Measurements from ENCODE around the gene IFNL4.
A peak's percentile ranks its signal among the peaks of the same experiment; 100 is the strongest.

IFNL4 gene

DNA sequence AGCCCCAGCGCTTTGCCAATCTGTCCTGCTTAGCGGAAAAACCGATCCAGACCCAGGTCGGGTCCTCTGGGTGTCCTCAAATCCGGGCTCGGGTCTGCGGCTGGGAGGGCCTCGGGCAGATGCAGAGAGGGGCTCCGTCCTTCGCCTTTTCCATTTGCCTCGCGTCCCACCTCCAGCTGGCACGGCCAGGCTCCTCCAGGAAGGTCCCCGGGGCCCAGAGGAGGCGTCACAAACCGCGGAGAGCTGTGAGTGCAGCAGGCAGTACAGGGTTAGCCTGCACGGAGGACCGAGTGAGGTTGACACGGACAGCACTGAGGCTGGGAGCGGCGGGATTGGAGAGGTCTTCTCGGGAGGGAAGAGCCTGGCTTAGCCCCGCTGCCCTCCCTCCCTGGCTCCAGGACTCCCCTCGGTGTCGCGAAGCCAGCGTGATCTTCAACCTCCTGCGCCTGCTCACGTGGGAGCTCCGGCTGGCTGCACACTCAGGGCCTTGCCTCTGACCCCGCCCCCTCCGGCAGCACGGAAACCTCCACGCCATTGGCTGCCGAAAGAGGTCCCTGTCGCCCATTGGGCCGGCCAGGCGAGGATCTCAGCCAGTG lies 16.8 kb upstream of the IFNL4 start:
- Mint-ChIP-seq H3K4me3 (peak overlapping the region in 1 of 2 donors; percentile 35), H3K27me3 (peaks cover 67% of the 10 kb centered on the region)

DNA sequence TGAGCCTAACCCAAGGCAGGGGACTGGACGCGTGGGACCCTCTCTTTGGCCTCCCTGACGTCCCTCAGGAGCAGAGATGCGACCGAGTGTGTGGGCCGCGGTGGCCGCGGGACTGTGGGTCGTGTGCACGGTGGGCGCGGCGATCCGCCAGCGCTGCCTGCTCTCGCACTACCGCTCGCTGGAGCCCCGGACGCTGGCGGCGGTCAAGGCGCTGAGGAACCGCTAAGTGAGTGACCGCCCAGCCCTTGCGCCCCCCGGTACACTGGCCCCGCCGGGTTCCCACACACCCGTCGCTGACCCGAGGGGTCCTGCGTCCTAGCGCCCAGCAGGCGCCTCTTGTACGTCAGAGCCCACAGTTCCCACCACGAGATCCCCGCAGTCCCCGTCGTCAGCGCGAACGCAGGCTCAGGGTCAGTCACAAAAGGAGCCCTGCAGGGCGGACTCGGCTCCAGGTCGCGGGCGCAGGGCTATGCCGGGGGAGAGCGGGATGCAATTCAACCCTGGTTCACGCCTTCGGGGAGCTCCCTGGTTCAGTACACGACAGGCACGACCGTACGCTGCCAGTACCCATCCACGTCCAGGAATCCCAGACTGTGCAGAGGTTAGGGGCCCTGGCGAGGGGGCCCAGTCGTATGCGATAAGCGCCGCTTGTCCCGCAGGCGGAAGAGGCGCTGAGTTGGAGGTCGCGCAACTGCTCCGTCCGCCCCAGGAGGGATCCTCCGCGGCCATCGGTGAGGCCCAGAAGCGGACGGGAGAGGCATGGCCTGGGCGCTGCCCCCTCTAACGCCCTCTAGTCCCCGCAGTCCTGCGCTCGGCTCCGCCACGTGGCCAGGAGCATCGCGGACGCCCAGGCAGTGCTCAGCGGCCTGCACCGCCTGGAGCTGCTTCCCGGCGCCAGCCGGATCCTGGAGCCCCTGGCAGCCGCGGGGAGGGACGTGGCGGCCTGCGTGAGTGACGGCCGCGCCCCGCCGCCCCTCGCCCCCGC lies 15.9 kb upstream of the IFNL4 start:
- Mint-ChIP-seq H3K4me1 (peaks cover 23% of the 10 kb centered on the region), H3K4me3 (peak overlapping the region; percentile 9 to 39), H3K27ac (no peak overlapping the region), H3K27me3 (peaks cover 59% of the 10 kb centered on the region), H3K9me3 (no peaks in the 10 kb centered on the region)
- DNase-seq (no peak), ATAC-seq (peak; percentile 26)

More for the DNA sequence above, 16.8 kb upstream of the IFNL4 start:
- peaks cover 23% of the 10 kb centered on the region for H3K4me1 Mint-ChIP-seq
- DNase-seq (no peak), ATAC-seq (no peak)
- H3K9me3 Mint-ChIP-seq: no peaks in the 10 kb centered on the region
- H3K27ac Mint-ChIP-seq: no peak overlapping the region

DNA sequence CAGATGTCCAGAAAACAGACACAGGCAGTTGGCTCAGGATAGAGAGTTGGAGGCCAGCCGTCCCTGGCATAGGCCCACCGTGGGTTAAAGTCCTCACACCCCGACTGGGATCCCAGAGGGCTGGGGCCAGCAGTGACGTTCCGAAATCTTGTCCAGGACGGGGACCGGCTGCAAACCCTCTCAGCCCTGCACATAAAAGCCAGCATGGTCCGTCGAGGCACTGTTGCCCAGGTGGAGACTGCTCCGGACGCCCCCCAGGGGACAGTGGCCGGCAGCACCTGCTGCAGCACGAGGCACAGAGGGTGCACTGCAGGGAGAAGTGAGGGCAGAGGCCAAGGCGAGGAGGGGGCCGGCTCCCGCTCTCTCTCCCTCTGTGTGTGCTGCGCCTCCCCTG lies 15.3 kb upstream of the IFNL4 start:
- peak; percentile 26 for ATAC-seq
- no peak for DNase-seq
- H3K4me1 Mint-ChIP-seq: peaks cover 23% of the 10 kb centered on the region
- no peak overlapping the region for H3K27ac Mint-ChIP-seq
- peak overlapping the region in 1 of 2 donors; percentile 39 for H3K4me3 Mint-ChIP-seq
- H3K9me3 Mint-ChIP-seq: no peaks in the 10 kb centered on the region
- H3K27me3 Mint-ChIP-seq: peaks cover 52% of the 10 kb centered on the region

DNA sequence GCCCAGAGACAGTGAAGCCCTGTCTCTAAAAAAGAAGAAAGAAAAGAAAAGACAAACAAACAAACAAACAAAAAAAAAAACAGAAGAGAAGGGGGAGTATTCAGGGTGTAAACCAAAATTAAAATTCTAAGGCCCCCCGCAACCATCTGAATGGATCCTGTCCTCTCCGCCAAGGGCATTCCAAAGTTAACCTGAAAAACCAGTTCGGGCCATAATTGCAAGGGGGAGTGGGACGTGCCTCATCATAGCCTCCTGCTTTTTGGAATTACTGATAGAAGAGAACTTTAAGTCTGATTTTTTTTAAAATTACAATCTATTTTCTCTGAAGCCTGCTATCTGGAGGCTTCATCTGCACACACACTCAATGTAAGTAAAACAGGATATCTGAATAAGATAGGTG lies 13.8 kb upstream of the IFNL4 start:
- H3K4me3 Mint-ChIP-seq: no peak overlapping the region
- peaks cover 47% of the 10 kb centered on the region for H3K27me3 Mint-ChIP-seq
- no peaks in the 10 kb centered on the region for H3K9me3 Mint-ChIP-seq
- H3K27ac Mint-ChIP-seq: no peak overlapping the region
- ATAC-seq (no peak), DNase-seq (no peak)
- peaks cover 28% of the 10 kb centered on the region for H3K4me1 Mint-ChIP-seq

DNA sequence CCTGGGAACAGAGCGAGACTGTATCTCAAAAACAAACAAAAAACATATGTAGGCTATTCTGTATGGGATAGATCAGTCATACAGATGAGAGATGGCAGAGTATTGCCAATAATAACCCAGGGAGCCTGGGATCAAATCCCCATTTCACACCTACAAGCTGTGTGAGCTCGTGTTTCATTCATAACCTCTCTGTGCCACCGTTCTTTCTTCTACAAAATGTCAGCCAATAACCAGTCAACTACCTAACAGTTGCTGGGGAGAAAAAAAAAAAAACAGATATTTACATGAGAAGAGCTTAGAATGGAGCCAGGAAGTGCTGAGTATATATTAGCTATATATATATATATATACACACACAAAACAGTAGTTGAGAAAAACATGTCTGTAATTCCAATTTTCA lies 13.0 kb upstream of the IFNL4 start:
- H3K27ac Mint-ChIP-seq: no peak overlapping the region
- no peaks in the 10 kb centered on the region for H3K9me3 Mint-ChIP-seq
- H3K4me3 Mint-ChIP-seq: no peak overlapping the region
- H3K27me3 Mint-ChIP-seq: peaks cover 47% of the 10 kb centered on the region
- ATAC-seq (no peak), DNase-seq (no peak)
- peaks cover 28% of the 10 kb centered on the region for H3K4me1 Mint-ChIP-seq

DNA sequence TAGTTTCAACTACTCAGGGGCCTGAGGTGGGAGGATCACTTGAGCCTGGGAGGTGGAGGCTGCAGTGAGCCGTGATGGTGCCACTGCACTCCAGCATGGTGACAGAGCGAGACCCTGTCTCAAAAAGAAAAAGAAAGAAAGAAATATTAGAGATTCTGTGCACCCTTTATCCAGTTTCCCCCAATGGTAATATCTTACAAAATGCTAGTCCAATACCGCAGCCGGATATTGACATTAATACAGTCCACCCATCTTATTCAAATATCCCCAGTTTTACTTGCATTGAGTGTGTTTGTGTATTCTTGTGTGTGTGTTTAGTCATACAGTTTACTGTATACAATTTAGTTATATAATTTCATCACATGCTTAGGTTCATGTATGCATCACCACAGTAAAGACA lies 8.6 kb upstream of the IFNL4 start:
- no peak for ATAC-seq
- no peak overlapping the region for H3K4me3 Mint-ChIP-seq

DNA sequence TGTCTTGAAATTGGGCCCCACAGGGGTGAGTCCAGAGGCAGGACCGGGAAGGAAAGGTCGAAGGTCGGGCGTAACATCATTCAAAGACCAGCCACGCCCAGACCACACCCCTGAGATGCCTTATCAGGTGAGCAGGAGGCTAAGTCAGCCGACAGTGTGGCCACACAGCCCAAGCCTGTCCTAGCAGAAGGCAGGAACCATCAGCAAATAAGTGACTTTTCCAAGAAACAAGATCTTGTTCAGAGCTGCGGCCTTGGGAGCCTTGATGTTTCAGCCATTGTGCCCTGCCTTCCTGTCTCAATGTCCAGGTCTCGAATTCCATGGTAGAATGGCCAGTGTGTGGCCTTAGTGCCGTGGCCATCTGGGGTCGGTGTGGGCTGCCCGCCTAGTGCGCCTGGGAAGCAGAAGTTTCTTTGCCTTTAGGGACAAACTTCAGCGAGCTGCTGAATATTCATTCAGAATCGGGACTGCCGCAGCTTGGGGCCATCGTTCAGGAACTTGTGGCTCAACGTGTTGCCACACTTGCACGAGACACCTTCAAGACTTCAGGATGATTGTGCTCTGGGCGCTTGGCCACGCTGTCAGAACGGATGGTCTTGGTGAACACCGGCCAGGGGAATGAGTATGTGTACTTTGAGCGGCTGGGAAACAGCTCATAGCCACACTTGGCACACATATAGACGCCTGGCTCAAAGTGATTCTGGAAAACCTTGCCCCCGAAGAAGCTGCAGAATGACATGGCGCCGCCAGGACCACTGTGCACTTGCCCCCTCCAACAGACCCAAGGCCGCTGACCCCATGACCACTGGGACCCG lies 6.1 kb upstream of the IFNL4 start:
- ATAC-seq: no peak
- H3K27ac Mint-ChIP-seq: no peak overlapping the region
- H3K27me3 Mint-ChIP-seq: peaks cover 9% of the 10 kb centered on the region
- peaks cover 10% of the 10 kb centered on the region for H3K4me1 Mint-ChIP-seq
- H3K9me3 Mint-ChIP-seq: no peaks in the 10 kb centered on the region
- DNase-seq: no peak
- H3K4me3 Mint-ChIP-seq: no peak overlapping the region

More for the DNA sequence above, 8.6 kb upstream of the IFNL4 start:
- DNase-seq: no peak
- H3K4me1 Mint-ChIP-seq: peaks cover 10% of the 10 kb centered on the region
- H3K27ac Mint-ChIP-seq: no peak overlapping the region
- peaks cover 10% of the 10 kb centered on the region for H3K27me3 Mint-ChIP-seq
- no peaks in the 10 kb centered on the region for H3K9me3 Mint-ChIP-seq

DNA sequence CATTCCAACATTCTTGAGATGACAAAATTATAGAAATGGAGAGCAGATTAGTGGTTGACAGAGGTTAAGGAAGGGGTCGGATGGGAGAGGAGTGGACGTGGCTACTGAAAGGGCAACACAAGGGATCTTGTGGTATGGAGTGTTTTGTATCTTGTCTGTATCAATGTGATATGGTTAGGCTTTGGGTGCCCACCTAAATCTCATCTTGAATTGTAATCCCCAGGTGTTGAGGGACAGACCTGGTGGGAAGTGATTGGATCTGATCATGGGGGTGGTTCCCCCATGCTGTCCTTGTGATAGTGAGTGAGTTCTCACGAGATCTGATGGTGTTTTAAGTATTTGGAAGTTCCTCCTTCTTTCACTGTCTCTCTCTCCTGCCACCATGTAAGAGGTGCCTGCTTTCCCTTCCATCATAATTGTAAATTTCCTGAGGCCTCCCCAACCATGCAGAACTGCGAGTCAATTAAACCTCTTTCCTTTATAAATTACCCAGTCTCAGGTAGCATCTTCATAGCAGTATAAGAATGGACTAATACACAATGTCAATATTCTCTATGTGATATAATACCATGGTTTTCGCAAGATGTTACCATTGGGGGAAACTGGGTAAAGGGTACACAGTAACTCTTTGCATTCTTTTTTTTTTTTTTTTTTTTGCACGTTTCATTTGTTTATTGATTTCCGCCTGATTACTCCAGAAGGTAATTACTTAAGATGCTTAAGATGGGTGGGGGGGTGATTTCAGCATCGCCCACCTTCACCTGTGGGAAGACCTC lies 4.9 kb upstream of the IFNL4 start:
- no peak for ATAC-seq
- H3K4me3 Mint-ChIP-seq: no peak overlapping the region
- H3K27me3 Mint-ChIP-seq: peaks cover 18% of the 10 kb centered on the region
- DNase-seq: no peak
- peak overlapping the region in 1 of 2 donors; percentile 14 for H3K27ac Mint-ChIP-seq
- peaks cover 10% of the 10 kb centered on the region for H3K4me1 Mint-ChIP-seq
- H3K9me3 Mint-ChIP-seq: no peaks in the 10 kb centered on the region

DNA sequence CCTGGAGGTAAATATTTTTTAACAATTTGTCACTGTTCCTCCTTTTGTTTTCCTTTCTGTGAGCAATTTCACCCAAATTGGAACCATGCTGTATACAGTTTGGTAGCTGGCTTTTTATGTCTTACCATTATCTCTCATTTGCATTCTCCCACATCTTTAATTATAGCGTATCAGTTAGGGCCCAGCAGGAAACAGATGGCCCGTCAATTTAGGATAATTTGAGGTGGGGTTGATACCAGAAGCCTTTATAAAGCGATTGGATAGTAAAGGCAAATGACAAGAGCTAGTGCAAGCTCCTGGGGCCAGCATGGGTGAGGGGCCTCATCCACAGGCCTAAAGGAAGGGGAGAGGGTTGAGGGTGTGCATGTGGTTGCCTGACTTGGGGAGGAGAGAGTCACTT lies 3.8 kb upstream of the IFNL4 start:
- ATAC-seq: no peak
- H3K27ac Mint-ChIP-seq: peak overlapping the region in 1 of 2 donors; percentile 62
- H3K27me3 Mint-ChIP-seq: peaks cover 29% of the 10 kb centered on the region
- H3K9me3 Mint-ChIP-seq: no peaks in the 10 kb centered on the region
- no peak overlapping the region for H3K4me3 Mint-ChIP-seq
- no peak for DNase-seq
- peaks cover 5% of the 10 kb centered on the region for H3K4me1 Mint-ChIP-seq

DNA sequence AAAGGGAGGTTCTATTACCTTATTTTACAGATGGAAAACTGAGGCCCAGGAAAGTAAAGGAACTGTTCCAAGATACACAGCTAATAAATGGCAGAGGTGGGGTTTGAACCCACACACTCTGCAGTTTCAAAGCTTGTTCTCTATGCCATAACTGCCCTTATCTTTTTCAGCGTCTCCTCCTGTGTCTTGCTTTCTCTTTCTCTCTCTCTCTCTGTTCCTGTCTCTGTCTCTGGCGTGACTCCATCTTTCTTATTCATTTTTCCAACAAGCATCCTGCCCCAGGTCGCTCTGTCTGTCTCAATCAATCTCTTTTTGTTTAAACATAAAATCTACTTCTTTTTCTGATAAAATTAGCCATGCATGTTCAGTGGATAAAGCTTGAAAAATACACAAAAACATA lies 3.2 kb upstream of the IFNL4 start:
- no peak overlapping the region for H3K27ac Mint-ChIP-seq
- no peak overlapping the region for H3K4me3 Mint-ChIP-seq
- H3K4me1 Mint-ChIP-seq: peaks cover 9% of the 10 kb centered on the region
- ATAC-seq (no peak), DNase-seq (no peak)
- no peaks in the 10 kb centered on the region for H3K9me3 Mint-ChIP-seq
- H3K27me3 Mint-ChIP-seq: peaks cover 35% of the 10 kb centered on the region

DNA sequence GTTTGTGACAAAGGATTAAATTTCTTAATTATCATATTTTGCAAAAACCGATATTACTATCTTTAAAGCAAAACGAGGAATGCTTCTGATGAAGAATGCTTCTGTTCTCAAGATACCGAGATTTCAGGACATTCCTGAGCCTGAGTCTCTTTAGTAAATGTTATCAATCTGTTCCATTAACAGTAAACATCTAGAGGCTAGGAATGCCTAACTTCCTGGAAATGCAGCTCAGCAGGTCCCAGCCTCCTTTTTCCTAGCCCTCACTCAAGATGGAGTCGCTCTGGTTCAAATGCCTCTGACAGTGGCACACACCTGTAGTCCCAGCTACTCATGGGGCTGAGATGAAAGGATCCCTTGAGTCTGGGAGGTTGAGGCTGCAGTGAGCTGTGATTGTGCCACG lies 2.4 kb upstream of the IFNL4 start:
- ATAC-seq: no peak
- peaks cover 9% of the 10 kb centered on the region for H3K4me1 Mint-ChIP-seq
- H3K27me3 Mint-ChIP-seq: peaks cover 35% of the 10 kb centered on the region
- no peak for DNase-seq
- H3K27ac Mint-ChIP-seq: no peak overlapping the region
- no peaks in the 10 kb centered on the region for H3K9me3 Mint-ChIP-seq
- no peak overlapping the region for H3K4me3 Mint-ChIP-seq

DNA sequence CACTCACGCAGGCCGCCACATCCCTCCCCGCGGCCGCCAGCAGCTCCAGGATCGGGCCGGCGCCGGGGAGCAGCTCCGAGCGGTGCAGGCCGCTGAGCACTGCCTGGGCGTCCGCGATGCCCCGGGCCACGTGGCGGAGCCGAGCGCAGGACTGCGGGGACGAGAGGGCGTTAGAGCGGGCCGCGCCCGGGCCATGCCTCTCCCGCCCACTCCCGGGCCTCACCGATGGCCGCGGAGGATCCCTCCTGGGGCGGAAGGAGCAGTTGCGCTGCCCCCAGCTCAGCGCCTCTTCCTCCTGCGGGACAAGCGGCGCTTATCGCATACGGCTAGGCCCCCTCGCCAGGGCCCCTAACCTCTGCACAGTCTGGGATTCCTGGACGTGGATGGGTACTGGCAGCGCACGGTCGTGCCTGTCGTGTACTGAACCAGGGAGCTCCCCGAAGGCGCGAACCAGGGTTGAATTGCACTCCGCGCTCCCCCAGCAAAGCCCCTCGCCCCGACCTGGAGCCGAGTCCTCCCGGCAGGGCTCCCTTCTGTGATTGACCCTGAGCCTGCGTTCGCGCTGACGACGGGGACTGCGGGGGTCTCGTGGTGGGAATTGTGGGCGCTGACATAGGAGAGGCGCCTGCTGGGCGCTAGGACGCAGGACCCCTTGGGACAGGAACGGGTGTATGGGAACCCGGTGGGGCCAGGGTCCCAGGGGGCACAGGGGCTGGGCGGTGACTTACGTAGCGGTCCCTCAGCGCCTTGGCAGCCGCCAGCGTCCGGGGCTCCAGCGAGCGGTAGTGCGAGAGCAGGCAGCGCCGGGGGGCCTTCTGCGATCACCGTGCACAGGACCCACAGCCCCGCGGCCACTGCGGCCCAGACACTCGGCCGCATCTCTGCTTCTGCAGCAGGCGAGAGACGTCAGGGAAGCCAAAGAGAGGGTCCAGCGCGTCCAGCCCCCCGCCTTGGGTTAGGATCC lies 673 bp downstream of the IFNL4 start:
- H3K4me1 Mint-ChIP-seq: peaks cover 9% of the 10 kb centered on the region
- H3K27me3 Mint-ChIP-seq: peaks cover 35% of the 10 kb centered on the region
- peak; percentile 44 for ATAC-seq
- no peak overlapping the region for H3K4me3 Mint-ChIP-seq
- H3K27ac Mint-ChIP-seq: no peak overlapping the region
- DNase-seq: no peak
- H3K9me3 Mint-ChIP-seq: no peaks in the 10 kb centered on the region

DNA sequence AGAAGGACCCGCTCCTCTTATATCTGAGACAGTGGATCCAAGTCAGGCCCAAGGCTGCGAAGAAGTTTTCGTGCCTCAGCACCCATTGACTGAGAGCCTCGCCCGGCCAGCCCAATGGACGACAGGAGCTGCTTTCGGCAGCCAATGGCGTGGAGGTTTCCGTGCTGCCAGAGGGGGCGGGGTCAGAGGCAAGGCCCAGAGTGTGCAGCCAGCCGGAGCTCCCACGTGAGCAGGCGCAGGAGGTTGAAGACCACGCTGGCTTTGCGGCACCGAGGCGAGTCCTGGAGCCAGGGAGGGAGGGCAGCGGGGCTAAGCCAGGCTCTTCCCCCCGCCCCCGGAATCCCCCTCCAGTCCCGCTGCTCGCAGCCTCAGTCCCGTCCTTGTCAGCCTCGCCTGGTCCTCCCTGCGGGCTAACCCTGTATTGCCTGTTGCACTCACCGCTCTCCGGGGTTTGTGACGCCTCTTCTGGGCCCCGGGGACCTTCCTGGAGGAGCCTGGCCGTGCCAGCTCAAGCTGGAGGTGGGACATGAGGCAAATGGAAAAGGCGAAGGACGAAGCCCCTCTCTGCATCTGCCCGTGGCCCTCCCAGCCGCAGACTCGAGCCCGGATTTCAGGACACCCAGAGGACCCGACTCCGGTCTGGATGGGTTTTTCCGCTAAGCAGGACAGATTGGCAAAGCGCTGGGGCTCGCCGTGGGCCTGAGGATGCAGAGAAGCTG lies 1.5 kb downstream of the IFNL4 start:
- peaks cover 35% of the 10 kb centered on the region for H3K27me3 Mint-ChIP-seq
- H3K9me3 Mint-ChIP-seq: no peaks in the 10 kb centered on the region
- H3K4me3 Mint-ChIP-seq: peak overlapping the region; percentile 26 to 65
- H3K4me1 Mint-ChIP-seq: peaks cover 4% of the 10 kb centered on the region
- DNase-seq: peak in 1 of 2 donors; percentile 27
- H3K27ac Mint-ChIP-seq: no peak overlapping the region
- ATAC-seq: peak; percentile 63
